HCT116 (cell line): ENCODE data around the gene NHSL2. TPM values are rescaled to one million over a fixed set of nuclear protein-coding genes. Genes with fewer than 3 reads are reported as not detected.

Experiments
- ATAC-seq: fragments of 200-7000 bp; cut with Tn5 transposase; 2 replicates; pipeline ENCODE4 v1.9.1; 2020; ENCODE audit warnings: mild to moderate bottlenecking, moderate library complexity
- BruUV-seq: library from RNA; stranded (reverse); fragments of 400-500 nt; replicated peaks from 2 replicates; lab custom pipeline; 2021; lab: Mats Ljungman, UMichigan
- CTCF ChIA-PET: fragments of 300-600 bp; sonication (Branson Sonifier 250); formaldehyde crosslinking; loops from one replicate; lab custom pipeline; 2021; ENCODE audit warnings: antibody characterized with exemption; lab: Charles Lee
- POLR2A ChIA-PET: fragments of 300-600, 350-600 bp; sonication (Branson Sonifier 250); formaldehyde crosslinking; loops from one replicate; lab custom pipeline; 2021; ENCODE audit warnings: antibody characterized with exemption; lab: Charles Lee
- RAD21 ChIA-PET, 2 experiments: fragments of 300-600 bp; sonication (Branson Sonifier 250); formaldehyde crosslinking; loops; one replicate each; lab custom pipeline; 2023; ENCODE audit warnings: low total read pairs in 2 of 2; ENCODE audit not compliant: uncharacterized antibody in 2 of 2, unreplicated experiment in 2 of 2, low non-redundant PET in 1 of 2; lab: Charles Lee
- DNase-seq: peaks from one replicate; pipeline ENCODE4 v3.0.0-alpha.2; 2010; ENCODE audit warnings: low read depth, low spot score
- H2AFZ ChIP-seq: fragments of 200-600 bp; shearing (Covaris generic), sonication (generic); 2 replicates; pipeline ENCODE4 v1.6.1; 2017; ENCODE audit warnings: low read depth, mixed run types, mixed read lengths, antibody characterized with exemption, low read length; ENCODE audit not compliant: poor library complexity, severe bottlenecking
- H3K27ac ChIP-seq: 2 replicates; pipeline ENCODE4 v1.5.1; 2012; ENCODE audit warnings: low read depth, low read length
- H3K27me3 ChIP-seq: fragments of 200-600 bp; sonication (generic); 2 replicates; pipeline ENCODE4 v1.6.1; 2016; ENCODE audit warnings: mixed run types, low read length, mixed read lengths; ENCODE audit not compliant: insufficient read depth
- H3K36me3 ChIP-seq, 2 experiments: fragments of 200-500 bp in 1 of 2; fragments of 200-600 bp in 1 of 2; sonication (Bioruptor generic) in 1 of 2; sonication (generic) in 1 of 2; 2 replicates each; pipeline versions ENCODE4 v1.5.1 to v1.6.1; 2014 to 2016; ENCODE audit warnings: low read length in 2 of 2, inconsistent platforms in 1 of 2, mixed read lengths in 1 of 2, mixed run types in 1 of 2; ENCODE audit not compliant: insufficient read depth in 2 of 2, control insufficient read depth in 1 of 2
- H3K4me1 ChIP-seq, 2 experiments: fragments of 200-600 bp in 1 of 2; sonication (generic) in 1 of 2; 2 replicates each; pipeline versions ENCODE4 v1.5.1 to v1.6.1; 2012 to 2017; ENCODE audit warnings: low read length in 2 of 2, inconsistent platforms in 1 of 2, mild to moderate bottlenecking in 1 of 2, mixed read lengths in 1 of 2, mixed run types in 1 of 2, moderate library complexity in 1 of 2; ENCODE audit not compliant: insufficient read depth in 2 of 2, control insufficient read depth in 1 of 2
- H3K4me2 ChIP-seq: fragments of 200-600 bp; sonication (generic); 2 replicates; pipeline ENCODE4 v1.6.1; 2017; ENCODE audit warnings: mixed run types, low read length, mixed read lengths
- H3K4me3 ChIP-seq, 2 experiments: fragments of 200-600 bp in 1 of 2; sonication (generic) in 1 of 2; replicated peaks in 1 of 2; 2 replicates each; pipeline ENCODE4 v1.5.1; 2011 to 2016; ENCODE audit warnings: low read length in 2 of 2, control low read depth in 1 of 2, low read depth in 1 of 2, mild to moderate bottlenecking in 1 of 2, mixed read lengths in 1 of 2, mixed run types in 1 of 2
- H3K79me2 ChIP-seq: fragments of 200-600 bp; sonication (generic); 2 replicates; pipeline ENCODE4 v1.6.1; 2017; ENCODE audit warnings: mild to moderate bottlenecking, mixed run types, low read length, moderate library complexity, mixed read lengths; ENCODE audit not compliant: insufficient read depth
- H3K9ac ChIP-seq: fragments of 200-600 bp; sonication (generic); 2 replicates; pipeline ENCODE4 v1.6.1; 2016; ENCODE audit warnings: low read length, mixed read lengths
- H3K9me2 ChIP-seq: fragments of 200-600 bp; sonication (generic), shearing (Covaris generic); 2 replicates; pipeline ENCODE4 v1.6.1; 2017; ENCODE audit warnings: mixed run types, mild to moderate bottlenecking, moderate library complexity; ENCODE audit not compliant: insufficient read depth
- H3K9me3 ChIP-seq, 2 experiments: fragments of 200-500 bp in 1 of 2; fragments of 200-600 bp in 1 of 2; sonication (Bioruptor generic) in 1 of 2; sonication (generic) in 1 of 2; 2 replicates each; pipeline ENCODE4 v1.6.1; 2014 to 2017; ENCODE audit warnings: low read length in 2 of 2, mixed read lengths in 2 of 2, inconsistent platforms in 1 of 2, low read depth in 1 of 2, mild to moderate bottlenecking in 1 of 2, mixed run types in 1 of 2, moderate library complexity in 1 of 2; ENCODE audit not compliant: control insufficient read depth in 1 of 2, insufficient read depth in 1 of 2
- H4K20me1 ChIP-seq: fragments of 200-600 bp; sonication (generic), shearing (Covaris generic); 2 replicates; pipeline ENCODE4 v1.6.1; 2017; ENCODE audit warnings: mixed run types, mild to moderate bottlenecking, moderate library complexity; ENCODE audit not compliant: insufficient read depth
- CBX3 ChIP-seq: IDR thresholded peaks from 2 replicates; pipeline ENCODE4 v1.6.1; 2012; ENCODE audit warnings: low read depth
- CEBPB ChIP-seq: IDR thresholded peaks from 2 replicates; pipeline ENCODE4 v1.6.1; 2012; ENCODE audit warnings: low read depth
- EGR1 ChIP-seq: IDR thresholded peaks from 2 replicates; pipeline ENCODE4 v1.6.1; 2012; ENCODE audit warnings: low read depth
- ELF1 ChIP-seq: IDR thresholded peaks from 2 replicates; pipeline ENCODE4 v1.6.1; 2012; ENCODE audit warnings: low read depth, borderline replicate concordance
- EZH2 ChIP-seq: fragments of 200-600 bp; sonication (generic); IDR thresholded peaks from 2 replicates; pipeline ENCODE4 v1.6.1; 2017; ENCODE audit warnings: antibody characterized with exemption, mixed run types
- EZH2phosphoT487 ChIP-seq: fragments of 200-600 bp; IDR thresholded peaks from 2 replicates; pipeline ENCODE4 v1.6.1; 2018; ENCODE audit warnings: antibody characterized with exemption, borderline replicate concordance
- FOSL1 ChIP-seq: IDR thresholded peaks from 2 replicates; pipeline ENCODE4 v1.6.1; 2012; ENCODE audit warnings: low read depth
- JUND ChIP-seq: IDR thresholded peaks from 2 replicates; pipeline ENCODE4 v1.6.1; 2012
- POLR2A ChIP-seq: IDR thresholded peaks from 2 replicates; pipeline ENCODE4 v1.7.0; 2011; ENCODE audit warnings: borderline replicate concordance; ENCODE audit not compliant: insufficient read depth, insufficient read length; ENCODE audit errors: extremely low read depth
- RAD21 ChIP-seq: IDR thresholded peaks from 2 replicates; pipeline ENCODE4 v1.6.1; 2012; ENCODE audit warnings: low read depth, mild to moderate bottlenecking
- SIN3A ChIP-seq: IDR thresholded peaks from 2 replicates; pipeline ENCODE4 v1.6.1; 2012; ENCODE audit warnings: low read depth
- SP1 ChIP-seq: IDR thresholded peaks from 2 replicates; pipeline ENCODE4 v1.6.1; 2012; ENCODE audit warnings: low read depth
- TCF7L2 ChIP-seq: IDR thresholded peaks from 2 replicates; pipeline ENCODE4 v1.7.0; 2011; ENCODE audit warnings: borderline replicate concordance, inconsistent platforms; ENCODE audit not compliant: insufficient read depth, insufficient read length; ENCODE audit errors: extremely low read depth
- YY1 ChIP-seq: IDR thresholded peaks from 2 replicates; pipeline ENCODE4 v1.6.1; 2011; ENCODE audit warnings: low read length, low read depth, moderate library complexity, mild to moderate bottlenecking; ENCODE audit not compliant: insufficient replicate concordance; ENCODE audit errors: extremely low read depth
- ZFX ChIP-seq: fragments of 450-650 bp; IDR thresholded peaks from 2 replicates; pipeline ENCODE4 v1.6.1; 2017
- ZNF274 ChIP-seq: fragments of 200-500 bp; sonication (Bioruptor generic); IDR thresholded peaks from 2 replicates; pipeline ENCODE4 v1.6.1; 2014; ENCODE audit warnings: mild to moderate bottlenecking, low read depth, low read length, inconsistent platforms
- intact Hi-C: fragments of 100-400 bp; cut with micrococcal nuclease; formaldehyde crosslinking; loops from 2 replicates; pipeline ENCODE4 v1.10.0; 2022
- total RNA-seq: library from RNA; stranded (reverse); gene quantifications from one replicate; pipeline ENCODE4 v1.2.1, GENCODE V29; 2021; ENCODE audit not compliant: unreplicated experiment
- TF ChIP-seq, protein P1 (sequence below): IDR thresholded peaks from 2 replicates; pipeline ENCODE4 v1.6.1; 2011; ENCODE audit warnings: mild to moderate bottlenecking, low read length, moderate library complexity; ENCODE audit not compliant: insufficient replicate concordance; ENCODE audit errors: extremely low read depth
- TF ChIP-seq, protein P2 (sequence below): IDR thresholded peaks from 2 replicates; pipeline ENCODE4 v1.6.1; 2012
- TF ChIP-seq, protein P3 (sequence below): IDR thresholded peaks from 2 replicates; pipeline ENCODE4 v1.6.1; 2012
- TF ChIP-seq, protein P4 (sequence below): IDR thresholded peaks from 2 replicates; pipeline ENCODE4 v1.6.1; 2012; ENCODE audit warnings: low read depth

NHSL2 gene
- total RNA-seq, 1 experiment from 2014 or later = 0.22 TPM

GRCh38 chrX:72045141-72045540 is 134.5 kb downstream of the NHSL2 start:
- no peak for DNase-seq
- TF ChIP-seq TCF7L2 = no peak
- TF ChIP-seq SIN3A = no peak
- TF ChIP-seq EGR1 = no peak
- no peak for TF ChIP-seq POLR2A
- no peak for TF ChIP-seq CEBPB
- no peak for TF ChIP-seq EZH2
- no peak for TF ChIP-seq ZFX
- TF ChIP-seq, protein P1, sequence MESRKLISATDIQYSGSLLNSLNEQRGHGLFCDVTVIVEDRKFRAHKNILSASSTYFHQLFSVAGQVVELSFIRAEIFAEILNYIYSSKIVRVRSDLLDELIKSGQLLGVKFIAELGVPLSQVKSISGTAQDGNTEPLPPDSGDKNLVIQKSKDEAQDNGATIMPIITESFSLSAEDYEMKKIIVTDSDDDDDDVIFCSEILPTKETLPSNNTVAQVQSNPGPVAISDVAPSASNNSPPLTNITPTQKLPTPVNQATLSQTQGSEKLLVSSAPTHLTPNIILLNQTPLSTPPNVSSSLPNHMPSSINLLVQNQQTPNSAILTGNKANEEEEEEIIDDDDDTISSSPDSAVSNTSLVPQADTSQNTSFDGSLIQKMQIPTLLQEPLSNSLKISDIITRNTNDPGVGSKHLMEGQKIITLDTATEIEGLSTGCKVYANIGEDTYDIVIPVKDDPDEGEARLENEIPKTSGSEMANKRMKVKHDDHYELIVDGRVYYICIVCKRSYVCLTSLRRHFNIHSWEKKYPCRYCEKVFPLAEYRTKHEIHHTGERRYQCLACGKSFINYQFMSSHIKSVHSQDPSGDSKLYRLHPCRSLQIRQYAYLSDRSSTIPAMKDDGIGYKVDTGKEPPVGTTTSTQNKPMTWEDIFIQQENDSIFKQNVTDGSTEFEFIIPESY = no peak
- no peak for TF ChIP-seq JUND
- TF ChIP-seq YY1 = no peak
- no peak for TF ChIP-seq RAD21
- TF ChIP-seq SP1 = no peak
- TF ChIP-seq, protein P2, sequence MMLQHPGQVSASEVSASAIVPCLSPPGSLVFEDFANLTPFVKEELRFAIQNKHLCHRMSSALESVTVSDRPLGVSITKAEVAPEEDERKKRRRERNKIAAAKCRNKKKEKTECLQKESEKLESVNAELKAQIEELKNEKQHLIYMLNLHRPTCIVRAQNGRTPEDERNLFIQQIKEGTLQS = no peak
- no peak for TF ChIP-seq ZNF274
- no peak for TF ChIP-seq FOSL1
- TF ChIP-seq, protein P3, sequence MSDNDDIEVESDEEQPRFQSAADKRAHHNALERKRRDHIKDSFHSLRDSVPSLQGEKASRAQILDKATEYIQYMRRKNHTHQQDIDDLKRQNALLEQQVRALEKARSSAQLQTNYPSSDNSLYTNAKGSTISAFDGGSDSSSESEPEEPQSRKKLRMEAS = no peak
- TF ChIP-seq, protein P4, sequence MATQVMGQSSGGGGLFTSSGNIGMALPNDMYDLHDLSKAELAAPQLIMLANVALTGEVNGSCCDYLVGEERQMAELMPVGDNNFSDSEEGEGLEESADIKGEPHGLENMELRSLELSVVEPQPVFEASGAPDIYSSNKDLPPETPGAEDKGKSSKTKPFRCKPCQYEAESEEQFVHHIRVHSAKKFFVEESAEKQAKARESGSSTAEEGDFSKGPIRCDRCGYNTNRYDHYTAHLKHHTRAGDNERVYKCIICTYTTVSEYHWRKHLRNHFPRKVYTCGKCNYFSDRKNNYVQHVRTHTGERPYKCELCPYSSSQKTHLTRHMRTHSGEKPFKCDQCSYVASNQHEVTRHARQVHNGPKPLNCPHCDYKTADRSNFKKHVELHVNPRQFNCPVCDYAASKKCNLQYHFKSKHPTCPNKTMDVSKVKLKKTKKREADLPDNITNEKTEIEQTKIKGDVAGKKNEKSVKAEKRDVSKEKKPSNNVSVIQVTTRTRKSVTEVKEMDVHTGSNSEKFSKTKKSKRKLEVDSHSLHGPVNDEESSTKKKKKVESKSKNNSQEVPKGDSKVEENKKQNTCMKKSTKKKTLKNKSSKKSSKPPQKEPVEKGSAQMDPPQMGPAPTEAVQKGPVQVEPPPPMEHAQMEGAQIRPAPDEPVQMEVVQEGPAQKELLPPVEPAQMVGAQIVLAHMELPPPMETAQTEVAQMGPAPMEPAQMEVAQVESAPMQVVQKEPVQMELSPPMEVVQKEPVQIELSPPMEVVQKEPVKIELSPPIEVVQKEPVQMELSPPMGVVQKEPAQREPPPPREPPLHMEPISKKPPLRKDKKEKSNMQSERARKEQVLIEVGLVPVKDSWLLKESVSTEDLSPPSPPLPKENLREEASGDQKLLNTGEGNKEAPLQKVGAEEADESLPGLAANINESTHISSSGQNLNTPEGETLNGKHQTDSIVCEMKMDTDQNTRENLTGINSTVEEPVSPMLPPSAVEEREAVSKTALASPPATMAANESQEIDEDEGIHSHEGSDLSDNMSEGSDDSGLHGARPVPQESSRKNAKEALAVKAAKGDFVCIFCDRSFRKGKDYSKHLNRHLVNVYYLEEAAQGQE = no peak
- no peak for TF ChIP-seq EZH2phosphoT487
- no peak for TF ChIP-seq CBX3
- no peak for TF ChIP-seq ELF1
- ChIA-PET POLR2A (no interaction called here), CTCF (no interaction called here), RAD21 (no interaction called here)
- Histone ChIP-seq H3K9me2 (no peaks in the 10 kb centered on the region), H3K27me3 (no peaks in the 10 kb centered on the region), H3K4me3 (no peak overlapping the region), H3K9me3 (no peaks in the 10 kb centered on the region), H2AFZ (no peak overlapping the region), H3K4me2 (no peak overlapping the region), H3K27ac (no peak overlapping the region), H3K79me2 (no peaks in the 10 kb centered on the region), H3K4me1 (no peaks in the 10 kb centered on the region), H3K36me3 (no peaks in the 10 kb centered on the region), H4K20me1 (no peaks in the 10 kb centered on the region), H3K9ac (no peak overlapping the region)
- BruUV-seq = no TSS peak
- intact Hi-C loops = no loop called here
- ATAC-seq = no peak
